HEK293 (cell line): Measurements from ENCODE around the gene ALDH2.

Experiments used
- CTCF ChIA-PET: fragments of 350-600 bp; formaldehyde crosslinking; extraction: SDS; loops from one replicate; lab custom pipeline; 2021; ENCODE audit warnings: antibody characterized with exemption; lab: Yijun Ruan, JAX
- POLR2A ChIA-PET: fragments of 300-600 bp; formaldehyde crosslinking; extraction: SDS; loops from one replicate; lab custom pipeline; 2020; ENCODE audit warnings: antibody characterized with exemption, inconsistent platforms; lab: Yijun Ruan, JAX
- H3K27ac ChIP-seq: fragments of 200-500 bp; sonication (Bioruptor generic); 2 replicates; pipeline ENCODE4 v1.5.1; 2014; ENCODE audit warnings: low read depth, low read length, control low read depth, inconsistent platforms; ENCODE audit errors: extremely low read depth
- H3K36me3 ChIP-seq, 2 experiments: fragments of 200-500 bp in 1 of 2; sonication (Bioruptor generic) in 1 of 2; 1 replicate in 1 of 2; 2 replicates in 1 of 2; pipeline ENCODE4 v1.5.1; 2014 to 2017; ENCODE audit warnings: inconsistent platforms in 2 of 2, low read length in 2 of 2; ENCODE audit not compliant: control insufficient read depth in 2 of 2, insufficient read depth in 1 of 2
- H3K4me1 ChIP-seq: fragments of 200-500 bp; sonication (Bioruptor generic); 2 replicates; pipeline ENCODE4 v1.5.1; 2014; ENCODE audit warnings: mild to moderate bottlenecking, low read length, inconsistent platforms; ENCODE audit not compliant: control insufficient read depth, insufficient read depth
- H3K4me3 ChIP-seq: 2 replicates; pipeline ENCODE4 v1.5.1; 2011; ENCODE audit warnings: low read depth, mild to moderate bottlenecking, control low read depth, low read length, moderate library complexity
- H3K9me3 ChIP-seq: fragments of 200-500 bp; sonication (Bioruptor generic); 2 replicates; pipeline ENCODE4 v1.5.1; 2014; ENCODE audit warnings: low read depth, low read length, inconsistent platforms; ENCODE audit not compliant: control insufficient read depth, insufficient read depth
- GLIS1 ChIP-seq: fragments of 450-650 bp; formaldehyde crosslinking; IDR thresholded peaks from 2 replicates; pipeline ENCODE4 v1.5.1; 2016; ENCODE audit warnings: missing biosample characterization, missing genetic modification characterization
- GLIS2 ChIP-seq: fragments of 450-650 bp; formaldehyde crosslinking; IDR thresholded peaks from 2 replicates; pipeline ENCODE4 v1.5.1; 2016; ENCODE audit warnings: missing biosample characterization, missing genetic modification characterization
- HOXA7 ChIP-seq: sonication (generic); formaldehyde crosslinking; IDR thresholded peaks from 2 replicates; pipeline ENCODE4 v1.8.1; 2022; ENCODE audit warnings: missing genetic modification reagents, borderline replicate concordance
- IKZF3 ChIP-seq: fragments of 450-650 bp; IDR thresholded peaks from 2 replicates; pipeline ENCODE4 v1.5.0; 2018; ENCODE audit warnings: missing biosample characterization, mild to moderate bottlenecking, missing genetic modification characterization, moderate library complexity
- KLF7 ChIP-seq: fragments of 450-650 bp; formaldehyde crosslinking; IDR thresholded peaks from 2 replicates; pipeline ENCODE4 v1.5.1; 2016; ENCODE audit warnings: missing biosample characterization, missing genetic modification characterization, borderline replicate concordance
- PRDM10 ChIP-seq: fragments of 450-650 bp; formaldehyde crosslinking; IDR thresholded peaks from 2 replicates; pipeline ENCODE4 v1.5.1; 2016; ENCODE audit warnings: missing biosample characterization, missing genetic modification characterization
- PRDM4 ChIP-seq: fragments of 450-650 bp; formaldehyde crosslinking; IDR thresholded peaks from 2 replicates; pipeline ENCODE4 v1.5.1; 2017; ENCODE audit warnings: missing biosample characterization, missing genetic modification characterization
- SP7 ChIP-seq: fragments of 450-650 bp; formaldehyde crosslinking; IDR thresholded peaks from 2 replicates; pipeline ENCODE4 v1.5.1; 2016; ENCODE audit warnings: missing biosample characterization, missing genetic modification characterization
- ZIC2 ChIP-seq: fragments of 450-650 bp; formaldehyde crosslinking; IDR thresholded peaks from 2 replicates; pipeline ENCODE4 v1.5.1; 2016; ENCODE audit warnings: missing biosample characterization, missing genetic modification characterization
- ZNF121 ChIP-seq: fragments of 450-650 bp; formaldehyde crosslinking; IDR thresholded peaks from 2 replicates; pipeline ENCODE4 v1.5.1; 2016; ENCODE audit warnings: missing biosample characterization, missing genetic modification characterization
- ZNF266 ChIP-seq: fragments of 450-650 bp; formaldehyde crosslinking; IDR thresholded peaks from 2 replicates; pipeline ENCODE4 v1.5.1; 2016; ENCODE audit warnings: missing biosample characterization, missing genetic modification characterization, low read depth
- ZNF335 ChIP-seq: fragments of 450-650 bp; formaldehyde crosslinking; conservative IDR thresholded peaks from 2 replicates; pipeline ENCODE4 v1.5.1; 2016; ENCODE audit warnings: missing biosample characterization, missing genetic modification characterization
- ZNF350 ChIP-seq: fragments of 450-650 bp; formaldehyde crosslinking; IDR thresholded peaks from 2 replicates; pipeline ENCODE4 v1.5.0; 2017; ENCODE audit warnings: missing biosample characterization, mild to moderate bottlenecking, missing genetic modification characterization

Gene ALDH2

GRCh38 chr12:111767362-111768158 lies 827 bp downstream of the ALDH2 start:
- no peaks in the 10 kb centered on the region for H3K9me3 ChIP-seq
- TF ChIP-seq ZNF350 (tag by site-specific recombination) (no peak), SP7 (tag by site-specific recombination) (peak; percentile 6; the same call in 1 of the 2 replicates), GLIS1 (tag by site-specific recombination) (peak; percentile 91), HOXA7 (CRISPR knock-in tag) (no peak), KLF7 (0 out of 2 replicates have a peak, but pooled peaks have one; percentile 3), PRDM10 (peak; percentile 95), ZNF335 (peak; percentile 71), GLIS2 (tag by site-specific recombination) (peak; percentile 76), IKZF3 (peak; percentile 90), ZIC2 (tag by site-specific recombination) (peak; percentile 62)
- CTCF ChIA-PET, result interaction anchor here (0.6 to 1.5 kb wide), 2 partner anchors 45 to 48 kb away, joined by 3 to 4 read pairs; no protein-coding TSS in a partner anchor
- peaks cover 2 to 3% of the 10 kb centered on the region in 2 experiments; a peak in 2 of 3 replicates for H3K36me3 ChIP-seq
- POLR2A ChIA-PET, result interaction anchor here (1.4 to 2.0 kb wide), 2 partner anchors 33 to 82 kb away, joined by 4 read pairs; partner anchors contain the start of genes ACAD10 and BRAP
- no peaks in the 10 kb centered on the region; the same call in 1 of the 2 replicates for H3K4me1 ChIP-seq
- peak overlapping the region; percentile 59 for H3K4me3 ChIP-seq
- peak overlapping the region; percentile 50; the same call in 1 of the 2 replicates for H3K27ac ChIP-seq

GRCh38 chr12:111768159-111768895 lies 1.6 kb downstream of the ALDH2 start:
- no peaks in the 10 kb centered on the region for H3K9me3 ChIP-seq
- POLR2A ChIA-PET, result interaction anchor here (1.4 to 2.0 kb wide), 2 partner anchors 32 to 83 kb away, joined by 4 read pairs; partner anchors contain the start of genes ACAD10 and BRAP
- H3K4me1 ChIP-seq, result no peaks in the 10 kb centered on the region; the same call in 1 of the 2 replicates
- CTCF ChIA-PET, result interaction anchor here (0.6 to 1.5 kb wide), 2 partner anchors 45 to 47 kb away, joined by 3 to 4 read pairs; no protein-coding TSS in a partner anchor
- no peak overlapping the region for H3K4me3 ChIP-seq
- TF ChIP-seq PRDM4 (tag by site-specific recombination), result no peak
- TF ChIP-seq ZNF121 (tag by site-specific recombination), result peak; percentile 95
- TF ChIP-seq ZNF266 (tag by site-specific recombination), result no peak
- TF ChIP-seq, all 188 proteins: peak for 1
- H3K27ac ChIP-seq, result no peak overlapping the region
- H3K36me3 ChIP-seq, result peaks cover 2 to 3% of the 10 kb centered on the region in 2 experiments; a peak in 2 of 3 replicates
